Cerebellar cortex (tissue), 1 donor: Measurements from ENCODE around the gene HYCC1.
"Not testable (repeated sequence)": the region's sequence is repeated elsewhere in the genome, so short reads cannot be mapped to it uniquely, and the experiment has no call there.

Experiments
- DNase-seq: peaks from one replicate; pipeline ENCODE4 v3.0.0-alpha.2; 2015; ENCODE audit warnings: low spot score

Gene HYCC1

GRCh38 chr7:22985436-22985835 lies 28.5 kb downstream of the HYCC1 start:
- no peak for DNase-seq

GRCh38 chr7:22983257-22983855 lies 30.6 kb downstream of the HYCC1 start:
- DNase-seq, result no peak

GRCh38 chr7:22980422-22980821 lies 33.5 kb downstream of the HYCC1 start:
- DNase-seq, result no peak

- no peak for DNase-seq
These were observed 34.1 kb downstream of the HYCC1 start for GRCh38 chr7:22979861-22980260.

- no peak for DNase-seq
These were observed 34.7 kb downstream of the HYCC1 start for GRCh38 chr7:22979251-22979650.

GRCh38 chr7:22974636-22975035 lies 39.3 kb downstream of the HYCC1 start:
- not testable (repeated sequence) for DNase-seq

- DNase-seq, result no peak
These were observed 41.7 kb downstream of the HYCC1 start for GRCh38 chr7:22972207-22972606.

GRCh38 chr7:22969010-22969431 lies 44.9 kb downstream of the HYCC1 start:
- no peak for DNase-seq
